ENCODE measurements around the gene DRC7.

DRC7 gene

DNA sequence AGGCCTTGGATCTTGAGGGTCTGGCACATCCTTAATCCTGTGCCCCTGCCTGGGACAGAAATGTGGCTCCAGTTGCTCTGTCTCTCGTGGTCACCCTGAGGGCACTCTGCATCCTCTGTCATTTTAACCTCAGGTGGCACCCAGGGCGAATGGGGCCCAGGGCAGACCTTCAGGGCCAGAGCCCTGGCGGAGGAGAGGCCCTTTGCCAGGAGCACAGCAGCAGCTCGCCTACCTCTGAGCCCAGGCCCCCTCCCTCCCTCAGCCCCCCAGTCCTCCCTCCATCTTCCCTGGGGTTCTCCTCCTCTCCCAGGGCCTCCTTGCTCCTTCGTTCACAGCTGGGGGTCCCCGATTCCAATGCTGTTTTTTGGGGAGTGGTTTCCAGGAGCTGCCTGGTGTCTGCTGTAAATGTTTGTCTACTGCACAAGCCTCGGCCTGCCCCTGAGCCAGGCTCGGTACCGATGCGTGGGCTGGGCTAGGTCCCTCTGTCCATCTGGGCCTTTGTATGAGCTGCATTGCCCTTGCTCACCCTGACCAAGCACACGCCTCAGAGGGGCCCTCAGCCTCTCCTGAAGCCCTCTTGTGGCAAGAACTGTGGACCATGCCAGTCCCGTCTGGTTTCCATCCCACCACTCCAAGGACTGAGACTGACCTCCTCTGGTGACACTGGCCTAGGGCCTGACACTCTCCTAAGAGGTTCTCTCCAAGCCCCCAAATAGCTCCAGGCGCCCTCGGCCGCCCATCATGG lies 30.5 kb upstream of the DRC7 start:
- ChIA-PET POLR2A (no interaction called here), CTCF (interaction anchor here (0.8 to 3.0 kb wide), 7 partner anchors 12 to 88 kb away, joined by 3 to 14 read pairs (median 5); no protein-coding TSS in a partner anchor)
- TF ChIP-seq, protein P1, sequence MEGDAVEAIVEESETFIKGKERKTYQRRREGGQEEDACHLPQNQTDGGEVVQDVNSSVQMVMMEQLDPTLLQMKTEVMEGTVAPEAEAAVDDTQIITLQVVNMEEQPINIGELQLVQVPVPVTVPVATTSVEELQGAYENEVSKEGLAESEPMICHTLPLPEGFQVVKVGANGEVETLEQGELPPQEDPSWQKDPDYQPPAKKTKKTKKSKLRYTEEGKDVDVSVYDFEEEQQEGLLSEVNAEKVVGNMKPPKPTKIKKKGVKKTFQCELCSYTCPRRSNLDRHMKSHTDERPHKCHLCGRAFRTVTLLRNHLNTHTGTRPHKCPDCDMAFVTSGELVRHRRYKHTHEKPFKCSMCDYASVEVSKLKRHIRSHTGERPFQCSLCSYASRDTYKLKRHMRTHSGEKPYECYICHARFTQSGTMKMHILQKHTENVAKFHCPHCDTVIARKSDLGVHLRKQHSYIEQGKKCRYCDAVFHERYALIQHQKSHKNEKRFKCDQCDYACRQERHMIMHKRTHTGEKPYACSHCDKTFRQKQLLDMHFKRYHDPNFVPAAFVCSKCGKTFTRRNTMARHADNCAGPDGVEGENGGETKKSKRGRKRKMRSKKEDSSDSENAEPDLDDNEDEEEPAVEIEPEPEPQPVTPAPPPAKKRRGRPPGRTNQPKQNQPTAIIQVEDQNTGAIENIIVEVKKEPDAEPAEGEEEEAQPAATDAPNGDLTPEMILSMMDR (IDR thresholded peaks at IDR 0.05; ENCODE audit: insufficient read depth, low read length, missing control alignments), result peak; percentile 1

DNA sequence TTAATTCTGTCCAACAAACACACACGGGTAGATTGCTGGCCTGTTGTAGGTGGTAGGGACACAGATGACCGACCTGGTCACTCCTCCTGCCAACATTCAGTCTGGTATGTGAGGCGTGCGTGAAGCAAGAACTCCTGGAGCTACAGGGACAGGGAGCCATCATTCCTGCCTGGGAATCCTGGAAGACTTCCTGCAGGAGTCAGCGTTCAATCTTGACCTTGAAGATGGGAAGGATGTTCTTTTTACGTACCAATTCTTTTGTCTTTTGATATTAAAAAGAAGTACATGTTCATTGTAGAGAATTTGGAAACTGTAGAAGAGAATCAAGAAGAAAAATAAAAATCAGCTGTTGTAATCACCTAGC lies 30.0 kb upstream of the DRC7 start:
- H3K4me3 ChIP-seq (ENCODE audit: low read depth, low read length), result no peak overlapping the region
- POLR2A ChIA-PET, result no interaction called here

More for the DNA sequence above, 30.5 kb upstream of the DRC7 start:
- no peak for DNase-seq (ENCODE audit: low read depth, low spot score)
- no peak overlapping the region for H3K4me3 ChIP-seq (ENCODE audit: low read depth, low read length)

DNA sequence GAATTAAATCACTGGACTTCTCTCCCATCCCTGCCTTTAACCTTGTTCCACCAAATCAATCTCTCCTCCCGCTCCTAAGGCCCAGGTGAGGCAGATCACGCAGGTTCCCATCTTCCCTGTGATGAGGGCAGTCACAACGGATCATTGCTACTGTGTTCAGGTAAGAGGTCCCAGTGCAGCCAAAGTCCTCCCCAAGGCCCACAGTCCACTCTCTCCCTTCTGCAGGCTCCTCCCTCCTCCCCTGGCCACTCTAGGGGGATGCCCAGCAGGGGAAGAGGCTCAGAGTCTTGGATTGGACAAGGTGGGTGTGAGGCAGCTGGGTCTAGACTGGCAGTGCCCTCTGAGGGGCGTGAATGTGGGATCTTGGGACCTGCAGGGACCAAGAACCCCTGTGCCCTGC lies 29.1 kb upstream of the DRC7 start:
- no peak overlapping the region for H3K4me3 ChIP-seq (ENCODE audit: low read depth, low read length)
- POLR2A ChIA-PET, result interaction anchor here (0.7 kb wide), 1 partner anchor 364 kb away, joined by 3 read pairs; no protein-coding TSS in a partner anchor
- no peak for DNase-seq (ENCODE audit: low read depth, low spot score)
- TF ChIP-seq, protein P1 (IDR thresholded peaks at IDR 0.05; ENCODE audit: insufficient read depth, low read length, missing control alignments), result no peak
- CTCF ChIA-PET, result interaction anchor here (2.4 to 3.0 kb wide), 2 partner anchors 17 to 89 kb away, joined by 10 to 14 read pairs; no protein-coding TSS in a partner anchor

More for the DNA sequence above, 30.0 kb upstream of the DRC7 start:
- CTCF ChIA-PET, result interaction anchor here (0.8 to 3.0 kb wide), 6 partner anchors 12 to 88 kb away, joined by 3 to 14 read pairs (median 4); no protein-coding TSS in a partner anchor
- TF ChIP-seq, protein P1 (IDR thresholded peaks at IDR 0.05; ENCODE audit: insufficient read depth, low read length, missing control alignments), result no peak
- DNase-seq (ENCODE audit: low read depth, low spot score), result no peak

DNA sequence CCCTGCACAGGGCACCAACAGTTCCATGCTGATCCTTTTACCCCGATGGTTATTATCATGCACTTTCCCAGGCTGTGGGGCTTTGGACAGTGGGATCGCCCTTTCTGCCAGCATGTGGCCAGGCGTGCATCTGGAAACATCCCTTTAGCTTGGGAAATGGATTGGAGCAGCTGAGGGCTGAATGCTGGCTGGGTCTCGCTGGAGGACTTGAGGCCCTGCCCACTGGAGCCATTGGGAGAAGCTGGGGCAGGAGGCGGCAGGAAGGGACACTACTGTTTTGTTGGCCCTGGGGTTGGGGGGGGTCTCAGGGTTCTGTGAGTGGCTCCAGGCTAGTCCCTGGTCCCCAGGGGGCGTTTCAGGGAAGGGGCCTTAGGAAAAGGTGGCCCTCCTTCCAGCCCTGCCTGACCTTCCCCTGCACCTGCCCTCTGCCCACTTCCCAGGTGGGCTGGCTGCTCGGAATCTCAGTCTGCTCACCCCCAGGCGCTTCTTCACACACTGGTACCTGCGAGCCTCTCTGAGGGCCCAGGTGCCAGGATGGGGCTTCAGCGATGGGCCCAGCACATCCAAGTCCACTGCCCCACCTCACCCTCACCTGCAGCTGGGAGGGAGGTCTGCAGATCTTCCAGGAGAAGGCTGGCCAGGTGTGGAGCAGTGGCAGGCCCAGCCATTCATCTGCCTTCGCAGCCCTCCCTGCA lies 28.1 kb upstream of the DRC7 start:
- no peak overlapping the region for H3K4me3 ChIP-seq (ENCODE audit: low read depth, low read length)
- no peak for DNase-seq (ENCODE audit: low read depth, low spot score)
- ChIA-PET CTCF (interaction anchor here (1.6 to 3.0 kb wide), 2 partner anchors 18 to 90 kb away, joined by 7 to 10 read pairs; no protein-coding TSS in a partner anchor), POLR2A (no interaction called here)
- TF ChIP-seq, protein P1 (IDR thresholded peaks at IDR 0.05; ENCODE audit: insufficient read depth, low read length, missing control alignments), result no peak

DNA sequence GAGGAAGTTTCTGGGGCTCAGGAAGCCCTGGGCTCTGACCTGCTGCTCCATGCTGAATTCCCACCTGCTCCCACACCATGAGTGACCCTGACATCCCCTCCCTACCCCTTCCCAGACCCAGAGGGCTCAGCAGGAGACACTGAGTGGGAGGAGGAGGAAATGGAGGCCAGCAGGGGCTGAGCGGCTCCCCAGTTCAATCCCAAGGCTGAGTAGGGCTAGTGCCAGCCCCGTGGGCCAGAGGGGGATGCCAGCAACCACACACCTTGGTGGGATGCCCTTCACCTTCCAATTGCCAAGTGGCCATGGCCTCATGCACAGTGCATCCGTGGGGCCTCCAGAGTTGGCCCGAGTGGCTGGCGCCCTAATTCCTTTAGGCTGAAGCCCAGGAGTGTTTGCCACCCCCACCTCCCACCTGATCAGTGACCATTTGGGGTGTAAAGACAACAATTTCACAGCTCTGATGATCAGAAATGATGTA lies 27.5 kb upstream of the DRC7 start:
- no peak for DNase-seq (ENCODE audit: low read depth, low spot score)
- TF ChIP-seq, protein P1 (IDR thresholded peaks at IDR 0.05; ENCODE audit: insufficient read depth, low read length, missing control alignments), result no peak
- POLR2A ChIA-PET, result no interaction called here
- H3K4me3 ChIP-seq (ENCODE audit: low read depth, low read length), result no peak overlapping the region
- CTCF ChIA-PET, result interaction anchor here (1.6 to 3.0 kb wide), 2 partner anchors 19 to 91 kb away, joined by 7 to 10 read pairs; no protein-coding TSS in a partner anchor
